ACC112 (cell line): ENCODE measurements around the gene KRTAP1-4.
"Not testable (repeated sequence)": the region's sequence is repeated elsewhere in the genome, so short reads cannot be mapped to it uniquely, and the experiment has no call there.

Experiments used
- H2AFZ ChIP-seq: fragments of 200-600 bp; sonication (generic); one replicate; pipeline ENCODE4 v1.6.0; 2017; ENCODE audit warnings: antibody characterized with exemption, low read length; ENCODE audit not compliant: unreplicated experiment
- H3K27ac ChIP-seq: fragments of 200-600 bp; sonication (generic); 2 replicates; pipeline ENCODE4 v1.5.1; 2014; ENCODE audit warnings: low read depth, mild to moderate bottlenecking, antibody characterized with exemption, low read length, moderate library complexity
- H3K27me3 ChIP-seq: fragments of 200-600 bp; sonication (generic); 2 replicates; pipeline ENCODE4 v1.6.1; 2014; ENCODE audit warnings: mild to moderate bottlenecking, antibody characterized with exemption, low read length, moderate library complexity, mixed read lengths; ENCODE audit not compliant: insufficient read depth
- H3K36me3 ChIP-seq: fragments of 200-600 bp; sonication (generic); 2 replicates; pipeline ENCODE4 v1.6.1; 2016; ENCODE audit warnings: mild to moderate bottlenecking, antibody characterized with exemption, low read length, moderate library complexity, mixed read lengths; ENCODE audit not compliant: insufficient read depth
- H3K4me1 ChIP-seq: fragments of 200-600 bp; sonication (generic); one replicate; pipeline ENCODE4 v1.6.1; 2016; ENCODE audit warnings: low read length, mixed read lengths; ENCODE audit not compliant: insufficient read depth, unreplicated experiment, control insufficient read depth
- H3K4me3 ChIP-seq: fragments of 200-600 bp; sonication (generic); 2 replicates; pipeline ENCODE4 v1.5.1; 2014; ENCODE audit warnings: mild to moderate bottlenecking, low read depth, low read length
- H3K79me2 ChIP-seq: fragments of 200-600 bp; sonication (generic); one replicate; pipeline ENCODE4 v1.6.0; 2016; ENCODE audit warnings: low read length; ENCODE audit not compliant: control insufficient read depth, unreplicated experiment, insufficient read depth

The KRTAP1-4 gene

DNA sequence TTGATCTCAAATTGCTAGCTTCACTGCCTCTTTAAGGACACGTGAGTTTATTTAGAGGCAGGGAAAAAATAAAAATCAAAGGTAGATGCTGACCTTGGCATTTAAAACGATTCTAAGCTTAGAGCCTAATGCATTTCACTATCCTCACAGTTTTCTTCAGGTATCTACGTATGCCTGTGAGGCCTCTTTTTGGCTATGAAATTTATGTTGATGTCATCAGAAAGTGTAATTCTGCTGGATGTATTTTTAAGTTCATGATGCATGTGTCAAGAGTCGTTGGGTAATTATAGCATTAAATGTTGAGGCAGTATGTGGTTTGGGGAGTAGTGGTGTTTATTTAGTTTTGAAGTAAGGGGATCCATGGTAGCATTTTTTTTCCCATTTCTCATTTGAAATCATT lies 26.1 kb downstream of the KRTAP1-4 start:
- Histone ChIP-seq H3K27ac (no peak overlapping the region), H3K4me1 (peaks cover 11% of the 10 kb centered on the region), H3K4me3 (no peak overlapping the region), H3K36me3 (no peaks in the 10 kb centered on the region), H3K79me2 (no peaks in the 10 kb centered on the region), H2AFZ (no peak overlapping the region), H3K27me3 (no peaks in the 10 kb centered on the region)

- no peaks in the 10 kb centered on the region for H3K27me3 ChIP-seq
- H3K4me3 ChIP-seq: no peak overlapping the region
- no peak overlapping the region for H2AFZ ChIP-seq
- peak overlapping the region; percentile 43; the same call in 1 of the 2 replicates for H3K27ac ChIP-seq
- peaks cover 11% of the 10 kb centered on the region for H3K4me1 ChIP-seq
- H3K79me2 ChIP-seq: no peaks in the 10 kb centered on the region
- H3K36me3 ChIP-seq: no peaks in the 10 kb centered on the region
These were observed 27.2 kb downstream of the KRTAP1-4 start for GRCh38 chr17:41002814-41003213.

DNA sequence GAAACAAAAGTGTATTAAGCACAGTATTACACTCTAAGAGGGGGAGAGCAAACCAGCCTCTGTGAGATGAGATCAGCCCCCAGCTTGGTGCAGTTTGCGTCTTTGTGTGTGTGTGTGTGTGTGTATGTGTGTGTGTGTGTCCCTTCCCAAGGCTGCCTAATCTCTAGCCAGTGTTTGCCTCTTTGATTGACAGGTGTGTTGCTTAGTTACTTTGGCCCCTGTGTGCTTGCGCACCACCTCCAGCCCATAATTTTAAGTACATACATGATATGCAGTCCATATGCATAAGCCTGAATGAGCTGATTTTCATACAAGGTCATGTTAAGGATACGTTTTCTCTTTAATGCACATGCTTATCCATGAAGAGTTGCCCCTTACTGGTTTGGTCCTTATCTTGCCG lies 28.2 kb downstream of the KRTAP1-4 start:
- Histone ChIP-seq H3K79me2 (no peaks in the 10 kb centered on the region), H3K4me3 (no peak overlapping the region), H3K4me1 (peaks cover 11% of the 10 kb centered on the region), H3K27ac (no peak overlapping the region), H3K36me3 (no peaks in the 10 kb centered on the region), H2AFZ (no peak overlapping the region), H3K27me3 (no peaks in the 10 kb centered on the region)

DNA sequence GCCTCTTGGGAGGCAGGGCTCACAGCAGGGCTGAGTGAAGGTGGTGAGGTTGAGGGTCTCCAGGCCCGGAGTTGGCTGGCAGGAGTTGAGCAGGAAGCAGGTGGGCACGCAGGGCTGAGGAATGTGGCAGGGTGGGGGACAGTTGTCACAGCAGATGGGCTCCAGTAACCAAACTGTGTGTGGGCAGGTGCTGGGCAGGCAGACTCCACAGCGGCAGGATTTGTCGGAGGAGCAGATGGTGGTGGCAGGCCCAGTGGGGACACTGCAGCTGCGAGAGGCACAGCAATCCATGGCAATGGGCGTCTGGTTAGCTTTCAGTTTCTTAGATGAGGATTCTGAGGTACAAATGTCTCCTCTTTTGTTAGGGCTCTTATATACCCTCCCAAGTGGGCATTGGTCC lies 30.4 kb downstream of the KRTAP1-4 start, which contains the start of gene KRTAP3-2:
Gene KRTAP3-2 (minus strand): TSS at position 344 of the 400 bp plus-strand sequence. CDS start 53 bp downstream, at position 291.
- not testable (repeated sequence) for H3K27me3 ChIP-seq, H3K27ac ChIP-seq, H3K36me3 ChIP-seq, H3K79me2 ChIP-seq, H2AFZ ChIP-seq, H3K4me3 ChIP-seq
- peaks cover 11% of the 10 kb centered on the region for H3K4me1 ChIP-seq

DNA sequence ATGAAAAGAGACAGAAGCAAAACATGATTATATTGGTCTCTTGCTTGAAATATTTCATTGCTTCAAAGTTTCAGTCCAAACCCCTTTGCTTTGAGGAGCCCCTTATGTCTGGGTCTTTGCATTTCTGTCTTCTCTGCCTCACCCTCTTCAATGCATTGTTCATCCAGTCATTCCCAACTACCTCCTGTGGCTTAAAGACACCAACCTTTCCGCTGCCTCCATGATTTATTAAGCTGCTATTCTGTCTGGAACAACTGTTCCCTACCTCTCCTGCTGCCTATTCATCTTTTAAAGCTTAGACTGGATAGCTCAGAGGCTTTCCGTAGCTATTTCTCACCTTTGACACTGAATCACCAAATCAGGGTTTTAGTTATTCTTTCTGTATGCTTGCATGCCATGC lies 32.6 kb downstream of the KRTAP1-4 start:
- Histone ChIP-seq H3K4me3 (no peak overlapping the region), H3K27ac (no peak overlapping the region), H3K4me1 (peaks cover 2% of the 10 kb centered on the region), H2AFZ (no peak overlapping the region), H3K79me2 (no peaks in the 10 kb centered on the region), H3K36me3 (no peaks in the 10 kb centered on the region), H3K27me3 (no peaks in the 10 kb centered on the region)

- H3K36me3 ChIP-seq: no peaks in the 10 kb centered on the region
- no peaks in the 10 kb centered on the region for H3K27me3 ChIP-seq
- no peaks in the 10 kb centered on the region for H3K79me2 ChIP-seq
- H3K27ac ChIP-seq: no peak overlapping the region
- no peak overlapping the region for H3K4me3 ChIP-seq
- H3K4me1 ChIP-seq: no peaks in the 10 kb centered on the region
- H2AFZ ChIP-seq: no peak overlapping the region
These were observed 33.2 kb downstream of the KRTAP1-4 start for GRCh38 chr17:40996829-40997228.

DNA sequence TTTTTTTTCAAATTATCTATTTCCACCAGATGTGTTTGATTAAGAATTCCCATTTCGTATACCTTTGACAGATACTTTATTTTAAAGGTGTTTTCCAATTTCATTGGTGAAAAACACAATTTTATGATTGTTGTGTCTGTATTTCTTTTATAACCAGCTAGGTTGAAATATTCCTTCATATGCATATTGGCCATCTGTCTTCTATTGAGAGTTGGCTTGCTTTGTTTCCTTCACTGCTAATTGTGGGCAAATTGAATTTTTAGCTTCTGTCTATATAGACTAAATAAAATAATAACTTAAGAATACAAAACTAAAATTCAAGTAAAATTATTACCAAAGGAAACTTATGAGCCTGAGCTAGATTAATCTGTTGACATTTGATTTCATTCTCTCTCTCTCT lies 34.9 kb downstream of the KRTAP1-4 start:
- H3K27ac ChIP-seq: no peak overlapping the region
- H3K36me3 ChIP-seq: no peaks in the 10 kb centered on the region
- H3K27me3 ChIP-seq: no peaks in the 10 kb centered on the region
- H2AFZ ChIP-seq: no peak overlapping the region
- H3K4me3 ChIP-seq: no peak overlapping the region
- no peaks in the 10 kb centered on the region for H3K4me1 ChIP-seq
- H3K79me2 ChIP-seq: no peaks in the 10 kb centered on the region

DNA sequence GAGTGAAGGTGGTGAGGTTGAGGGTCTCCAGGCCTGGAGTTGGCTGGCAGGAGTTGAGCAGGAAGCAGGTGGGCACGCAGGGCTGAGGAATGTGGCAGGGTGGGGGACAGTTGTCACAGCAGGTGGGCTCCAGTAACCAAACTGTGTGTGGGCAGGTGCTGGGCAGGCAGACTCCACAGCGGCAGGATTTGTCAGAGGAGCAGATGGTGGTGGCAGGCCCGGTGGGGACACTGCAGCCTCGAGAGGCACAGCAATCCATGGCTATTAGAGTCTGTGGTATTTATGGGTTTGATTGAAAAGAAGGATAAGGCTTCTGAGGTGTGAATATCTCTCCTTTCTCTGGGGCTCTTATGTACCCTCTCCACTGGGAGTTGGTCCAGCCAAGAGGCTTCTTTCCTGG lies 36.2 kb downstream of the KRTAP1-4 start, which contains the start of gene KRTAP3-3:
Gene KRTAP3-3 (minus strand): TSS at position 326 of the 400 bp plus-strand sequence. CDS start 67 bp downstream, at position 259.
- H2AFZ ChIP-seq: no peak within 1 kb of the TSS

DNA sequence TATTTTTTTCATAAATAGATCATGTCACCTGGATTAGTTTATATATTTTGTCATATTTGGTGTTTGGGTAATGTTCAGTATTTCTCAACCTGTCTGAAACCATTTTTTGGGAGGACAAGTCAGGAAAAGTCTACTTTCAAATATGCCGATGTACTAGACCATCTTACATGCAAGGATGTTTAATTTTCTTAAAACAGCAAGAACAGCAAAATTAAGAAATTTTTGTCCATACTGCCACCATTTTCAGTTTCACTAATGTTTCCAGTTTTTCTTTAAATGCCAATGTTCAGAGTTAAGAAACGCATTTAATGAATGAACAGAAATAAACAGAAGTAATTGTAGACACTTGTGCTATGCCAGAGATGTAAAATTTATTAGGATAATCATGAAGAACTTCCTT lies 36.9 kb downstream of the KRTAP1-4 start:
- H2AFZ ChIP-seq: no peak overlapping the region
- no peaks in the 10 kb centered on the region for H3K79me2 ChIP-seq
- no peaks in the 10 kb centered on the region for H3K27me3 ChIP-seq
- H3K4me1 ChIP-seq: no peaks in the 10 kb centered on the region
- H3K27ac ChIP-seq: no peak overlapping the region
- no peak overlapping the region for H3K4me3 ChIP-seq
- H3K36me3 ChIP-seq: no peaks in the 10 kb centered on the region

More for the DNA sequence above, 36.2 kb downstream of the KRTAP1-4 start, which contains the start of gene KRTAP3-3:
- Histone ChIP-seq H3K36me3 (no peaks in the 10 kb centered on the region), H3K27ac (no peak within 1 kb of the TSS), H3K4me1 (no peaks in the 10 kb centered on the region), H3K79me2 (no peaks in the 10 kb centered on the region), H3K4me3 (no peak within 1 kb of the TSS), H3K27me3 (no peaks in the 10 kb centered on the region)

- no peaks in the 10 kb centered on the region for H3K27me3 ChIP-seq
- H3K27ac ChIP-seq: no peak overlapping the region
- H3K36me3 ChIP-seq: no peaks in the 10 kb centered on the region
- no peak overlapping the region for H3K4me3 ChIP-seq
- no peaks in the 10 kb centered on the region for H3K4me1 ChIP-seq
- no peak overlapping the region for H2AFZ ChIP-seq
- H3K79me2 ChIP-seq: no peaks in the 10 kb centered on the region
These were observed 37.3 kb downstream of the KRTAP1-4 start for GRCh38 chr17:40992666-40993065.

DNA sequence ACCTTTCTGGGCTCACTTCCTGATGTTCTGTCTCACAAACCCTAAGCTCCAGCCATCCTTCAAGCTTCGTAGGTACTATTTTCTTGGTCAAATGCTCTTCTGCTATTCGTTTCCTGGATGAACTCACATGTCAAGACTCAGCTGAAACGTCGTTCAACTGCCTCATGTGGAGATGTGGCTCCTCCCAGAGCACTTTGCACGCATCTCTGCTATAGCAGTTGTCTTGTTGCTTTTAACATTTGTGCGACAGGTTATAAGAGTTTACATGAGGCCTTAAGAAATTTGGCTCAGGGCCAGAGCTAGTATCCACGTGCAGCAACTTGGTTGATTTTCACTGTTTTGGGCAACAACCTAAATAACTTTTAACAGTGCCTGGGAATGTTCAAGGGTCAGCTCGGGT lies 43.1 kb downstream of the KRTAP1-4 start:
- Histone ChIP-seq H3K36me3 (no peaks in the 10 kb centered on the region), H3K27ac (no peak overlapping the region), H3K4me1 (no peaks in the 10 kb centered on the region), H3K79me2 (no peaks in the 10 kb centered on the region), H3K27me3 (no peaks in the 10 kb centered on the region), H2AFZ (no peak overlapping the region), H3K4me3 (no peak overlapping the region)
